ENCODE measurements around the gene ALCAM.

The ALCAM gene

GRCh38 chr3:105366326-105367062 is at the start of gene ALCAM:
TSS of gene ALCAM (plus strand) at chr3:105366909.
- Histone ChIP-seq H3K79me2 (ENCODE audit: low read length) (0 out of 2 replicates have a peak, but pooled peaks cover 6% of the 10 kb centered on the region), H3K27me3 (replicated peaks; ENCODE audit: insufficient read depth, low read length) (peaks cover 6% of the 10 kb centered on the region; the same call in 1 of the 2 replicates), H3K4me3 (ENCODE audit: low read length) (peak within 1 kb of the TSS; percentile 96), H3K4me1 (ENCODE audit: low read length) (peaks cover 10% of the 10 kb centered on the region), H4K20me1 (ENCODE audit: insufficient read depth, low read length) (no peaks in the 10 kb centered on the region), H3F3A (ENCODE audit: insufficient read depth, low read length) (peaks cover 35% of the 10 kb centered on the region), H3K36me3 (replicated peaks; ENCODE audit: insufficient read depth, low read length) (no peaks in the 10 kb centered on the region), H3K9me3 (replicated peaks; ENCODE audit: insufficient read depth, low read length) (no peaks in the 10 kb centered on the region), H3K27ac (ENCODE audit: low read length) (peak within 1 kb of the TSS; percentile 89), H2AFZ (ENCODE audit: low read length) (peak within 1 kb of the TSS; percentile 97), H3K4me2 (ENCODE audit: low read depth, low read length) (peak within 1 kb of the TSS; percentile 96), H3K9ac (ENCODE audit: low read length) (peak within 1 kb of the TSS; percentile 87), H3K9me2 (replicated peaks; ENCODE audit: insufficient read depth, low read length) (no peaks in the 10 kb centered on the region)
- DNase-seq = peak; percentile 92
- peak; percentile 50 for TF ChIP-seq CTCF (IDR thresholded peaks at IDR 0.05; ENCODE audit: low read length)
- TF ChIP-seq EZH2 (optimal IDR thresholded peaks at IDR 0.05; ENCODE audit: low read depth, low read length) = no peak

- Histone ChIP-seq H3K9me2 (replicated peaks; ENCODE audit: insufficient read depth, low read length) (no peaks in the 10 kb centered on the region), H3K4me3 (ENCODE audit: low read length) (no peak overlapping the region), H3K27me3 (replicated peaks; ENCODE audit: insufficient read depth, low read length) (no peaks in the 10 kb centered on the region), H3K4me1 (ENCODE audit: low read length) (no peaks in the 10 kb centered on the region), H3K36me3 (replicated peaks; ENCODE audit: insufficient read depth, low read length) (no peaks in the 10 kb centered on the region), H4K20me1 (ENCODE audit: insufficient read depth, low read length) (no peaks in the 10 kb centered on the region), H2AFZ (ENCODE audit: low read length) (no peak overlapping the region), H3K9ac (ENCODE audit: low read length) (no peak overlapping the region), H3K79me2 (ENCODE audit: low read length) (no peaks in the 10 kb centered on the region), H3K9me3 (replicated peaks; ENCODE audit: insufficient read depth, low read length) (no peaks in the 10 kb centered on the region), H3K4me2 (ENCODE audit: low read depth, low read length) (no peak overlapping the region), H3K27ac (ENCODE audit: low read length) (no peak overlapping the region), H3F3A (ENCODE audit: insufficient read depth, low read length) (no peaks in the 10 kb centered on the region)
- TF ChIP-seq EZH2 (optimal IDR thresholded peaks at IDR 0.05; ENCODE audit: low read depth, low read length) (no peak), EZH2phosphoT487 (IDR thresholded peaks at IDR 0.05; ENCODE audit: low read length) (no peak), CTCF (IDR thresholded peaks at IDR 0.05; ENCODE audit: low read length) (no peak)
- DNase-seq = no peak
Observed at GRCh38 chr3:105317841-105318240, 48.9 kb upstream of the ALCAM start.

- H3K27ac ChIP-seq (ENCODE audit: low read length) = no peak overlapping the region
- no peaks in the 10 kb centered on the region for H3K9me2 ChIP-seq (replicated peaks; ENCODE audit: insufficient read depth, low read length)
- H3K79me2 ChIP-seq (ENCODE audit: low read length) = no peaks in the 10 kb centered on the region
- H3F3A ChIP-seq (ENCODE audit: insufficient read depth, low read length) = no peaks in the 10 kb centered on the region
- no peak overlapping the region for H3K9ac ChIP-seq (ENCODE audit: low read length)
- no peaks in the 10 kb centered on the region for H3K36me3 ChIP-seq (replicated peaks; ENCODE audit: insufficient read depth, low read length)
- no peaks in the 10 kb centered on the region for H3K9me3 ChIP-seq (replicated peaks; ENCODE audit: insufficient read depth, low read length)
- no peaks in the 10 kb centered on the region for H3K27me3 ChIP-seq (replicated peaks; ENCODE audit: insufficient read depth, low read length)
- H3K4me1 ChIP-seq (ENCODE audit: low read length) = no peaks in the 10 kb centered on the region
- H3K4me3 ChIP-seq (ENCODE audit: low read length) = no peak overlapping the region
- H2AFZ ChIP-seq (ENCODE audit: low read length) = no peak overlapping the region
- DNase-seq = no peak
- no peak overlapping the region for H3K4me2 ChIP-seq (ENCODE audit: low read depth, low read length)
- TF ChIP-seq EZH2 (optimal IDR thresholded peaks at IDR 0.05; ENCODE audit: low read depth, low read length) (no peak), EZH2phosphoT487 (IDR thresholded peaks at IDR 0.05; ENCODE audit: low read length) (no peak), CTCF (IDR thresholded peaks at IDR 0.05; ENCODE audit: low read length) (no peak)
- no peaks in the 10 kb centered on the region for H4K20me1 ChIP-seq (ENCODE audit: insufficient read depth, low read length)
Observed at GRCh38 chr3:105322570-105323273, 44.0 kb upstream of the ALCAM start.
